Esophagus squamous epithelium (tissue), 4 donors: Measurements from ENCODE around the gene DCTD.

Source experiments
- POLR2A ChIP-seq, 4 donors: fragments of 450-650 bp; IDR thresholded peaks; one replicate each; pipeline ENCODE4 v1.6.1; 2017; ENCODE audit warnings: antibody characterized with exemption in 4 of 4, mild to moderate bottlenecking in 4 of 4, moderate library complexity in 3 of 4
- TF ChIP-seq, protein P1 (sequence below), 6 experiments: fragments of 450-650 bp in 4 of 6; fragments of 200-600 bp in 2 of 6; sonication (generic) in 2 of 6; IDR thresholded peaks; one replicate each; pipeline ENCODE4 v1.5.1; 2016 to 2019; ENCODE audit warnings: antibody characterized with exemption in 6 of 6, mild to moderate bottlenecking in 4 of 6, moderate library complexity in 4 of 6

DNA sequence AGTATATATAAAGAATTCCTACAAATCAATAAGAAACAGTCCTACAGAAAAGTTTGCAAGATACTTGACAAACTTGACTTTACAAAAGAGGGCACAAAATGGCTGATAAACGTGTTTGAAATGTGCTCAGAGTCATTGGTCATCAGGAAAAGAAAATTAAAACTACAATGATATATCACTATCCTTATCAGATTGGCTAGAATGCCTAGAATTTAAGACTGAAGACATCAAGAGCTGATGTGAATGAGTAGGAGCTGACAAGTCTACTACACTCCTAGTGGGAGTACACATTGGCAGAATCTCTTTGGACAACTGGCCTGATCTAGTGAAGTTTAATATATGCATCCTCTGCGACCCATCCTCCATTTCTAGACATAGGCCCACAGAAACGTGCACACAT is 10.3 kb upstream of the DCTD start:
- TF ChIP-seq POLR2A (IDR thresholded peaks at IDR 0.05), result no peak
- TF ChIP-seq, protein P1, sequence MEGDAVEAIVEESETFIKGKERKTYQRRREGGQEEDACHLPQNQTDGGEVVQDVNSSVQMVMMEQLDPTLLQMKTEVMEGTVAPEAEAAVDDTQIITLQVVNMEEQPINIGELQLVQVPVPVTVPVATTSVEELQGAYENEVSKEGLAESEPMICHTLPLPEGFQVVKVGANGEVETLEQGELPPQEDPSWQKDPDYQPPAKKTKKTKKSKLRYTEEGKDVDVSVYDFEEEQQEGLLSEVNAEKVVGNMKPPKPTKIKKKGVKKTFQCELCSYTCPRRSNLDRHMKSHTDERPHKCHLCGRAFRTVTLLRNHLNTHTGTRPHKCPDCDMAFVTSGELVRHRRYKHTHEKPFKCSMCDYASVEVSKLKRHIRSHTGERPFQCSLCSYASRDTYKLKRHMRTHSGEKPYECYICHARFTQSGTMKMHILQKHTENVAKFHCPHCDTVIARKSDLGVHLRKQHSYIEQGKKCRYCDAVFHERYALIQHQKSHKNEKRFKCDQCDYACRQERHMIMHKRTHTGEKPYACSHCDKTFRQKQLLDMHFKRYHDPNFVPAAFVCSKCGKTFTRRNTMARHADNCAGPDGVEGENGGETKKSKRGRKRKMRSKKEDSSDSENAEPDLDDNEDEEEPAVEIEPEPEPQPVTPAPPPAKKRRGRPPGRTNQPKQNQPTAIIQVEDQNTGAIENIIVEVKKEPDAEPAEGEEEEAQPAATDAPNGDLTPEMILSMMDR (IDR thresholded peaks at IDR 0.05), result no peak
